HepG2 (cell line): ENCODE results near the gene PRKAB1. TPM values are rescaled to one million over a fixed set of nuclear protein-coding genes. Genes with fewer than 3 reads are reported as not detected.
A peak's percentile ranks its signal among the peaks of the same experiment; 100 is the strongest.

ENCODE experiments used
- ATAC-seq: fragments of 200-7000 bp; cut with Tn5 transposase; 3 replicates; pipeline ENCODE4 v1.9.1; 2020; ENCODE audit warnings: mild to moderate bottlenecking, moderate library complexity
- BruUV-seq: library from RNA; stranded (reverse); fragments of 400-500 nt; replicated peaks from 2 replicates; lab custom pipeline; 2021; lab: Mats Ljungman, UMichigan
- CTCF ChIA-PET: fragments of 300-600 bp; formaldehyde crosslinking; extraction: SDS; loops from one replicate; lab custom pipeline; 2021; ENCODE audit warnings: low total read pairs, inconsistent platforms, low intra/inter-chr PET ratio; lab: Yijun Ruan, JAX
- POLR2A ChIA-PET: fragments of 350-600 bp; sonication (Branson Sonifier 250); formaldehyde crosslinking; loops from one replicate; lab custom pipeline; 2020; ENCODE audit warnings: antibody characterized with exemption, inconsistent platforms; lab: Yijun Ruan, JAX
- DNase-seq: peaks from one replicate; pipeline ENCODE4 v3.0.0-alpha.2; 2015; ENCODE audit warnings: low spot score
- FAIRE-seq: peaks from 3 replicates; lab custom pipeline; 2011; peaks lifted over from hg19 to GRCh38; lab: Jason Lieb, UNC
- H2AFZ ChIP-seq: one replicate; pipeline ENCODE4 v1.6.1; 2011; ENCODE audit warnings: low read length, inconsistent platforms
- H3K27ac ChIP-seq: fragments of 300-600 bp; 3 replicates; pipeline ENCODE4 v1.8.0; 2011; ENCODE audit warnings: mixed run types, mild to moderate bottlenecking, mixed read lengths, low read length, inconsistent platforms; ENCODE audit not compliant: insufficient read depth; ENCODE audit errors: extremely low read length
- H3K27me3 ChIP-seq, 2 experiments: fragments of 200-600 bp in 1 of 2; 2 replicates in 1 of 2; 3 replicates in 1 of 2; pipeline versions ENCODE4 v1.6.0 to v1.8.0; 2011; ENCODE audit warnings: low read length in 2 of 2, mild to moderate bottlenecking in 2 of 2, moderate library complexity in 2 of 2, inconsistent platforms in 1 of 2; ENCODE audit not compliant: insufficient read depth in 2 of 2, control insufficient read depth in 1 of 2
- H3K36me3 ChIP-seq, 2 experiments: fragments of 200-600 bp in 1 of 2; replicated peaks in 1 of 2; 2 replicates in 1 of 2; 3 replicates in 1 of 2; pipeline versions ENCODE4 v1.5.1 to v1.8.0; 2011; ENCODE audit warnings: low read length in 2 of 2, inconsistent platforms in 1 of 2; ENCODE audit not compliant: insufficient read depth in 2 of 2, control insufficient read depth in 1 of 2
- H3K4me1 ChIP-seq: 2 replicates; pipeline ENCODE4 v1.5.1; 2012; ENCODE audit warnings: low read length, inconsistent platforms; ENCODE audit not compliant: insufficient read depth
- H3K4me2 ChIP-seq: 2 replicates; pipeline ENCODE4 v1.6.0; 2011; ENCODE audit warnings: low read depth, low read length, inconsistent platforms
- H3K4me3 ChIP-seq, 3 experiments: fragments of 200-600 bp in 1 of 3; sonication (generic), shearing (Covaris generic) in 1 of 3; replicated peaks in 1 of 3; 2 replicates each; pipeline ENCODE4 v1.5.1; 2011 to 2016; ENCODE audit warnings: low read length in 3 of 3, inconsistent platforms in 2 of 3, low read depth in 2 of 3, mild to moderate bottlenecking in 2 of 3, control low read depth in 1 of 3, mixed read lengths in 1 of 3; ENCODE audit not compliant: insufficient read depth in 1 of 3
- H3K79me2 ChIP-seq: one replicate; pipeline ENCODE4 v1.6.1; 2011; ENCODE audit warnings: low read length, inconsistent platforms; ENCODE audit not compliant: insufficient read depth
- H3K9ac ChIP-seq: 2 replicates; pipeline ENCODE4 v1.6.0; 2011; ENCODE audit warnings: mild to moderate bottlenecking, low read depth, low read length, inconsistent platforms; ENCODE audit not compliant: insufficient read depth
- H3K9me3 ChIP-seq: 2 replicates; pipeline ENCODE4 v1.5.1; 2012; ENCODE audit warnings: mild to moderate bottlenecking, low read length
- H4K20me1 ChIP-seq: 2 replicates; pipeline ENCODE4 v1.6.0; 2011; ENCODE audit warnings: inconsistent platforms, mild to moderate bottlenecking, low read length, moderate library complexity; ENCODE audit not compliant: insufficient read depth
- AKAP8 ChIP-seq: sonication (generic); formaldehyde crosslinking; IDR thresholded peaks from 2 replicates; pipeline ENCODE4 v1.5.1; 2020; ENCODE audit warnings: mild to moderate bottlenecking, missing genetic modification reagents
- CC2D1A ChIP-seq: sonication (generic); formaldehyde crosslinking; IDR thresholded peaks from 2 replicates; pipeline ENCODE4 v1.8.1; 2023; ENCODE audit warnings: mild to moderate bottlenecking, missing genetic modification reagents
- HOXA9 ChIP-seq: sonication (generic); formaldehyde crosslinking; IDR thresholded peaks from 2 replicates; pipeline ENCODE4 v1.8.1; 2022; ENCODE audit warnings: missing genetic modification reagents, mild to moderate bottlenecking, moderate library complexity, borderline replicate concordance
- ZNF556 ChIP-seq: sonication (generic); formaldehyde crosslinking; IDR thresholded peaks from 2 replicates; pipeline ENCODE4 v1.4.0; 2020; ENCODE audit warnings: mild to moderate bottlenecking, missing genetic modification reagents, borderline replicate concordance
- ZNF564 ChIP-seq: sonication (generic); formaldehyde crosslinking; IDR thresholded peaks from 2 replicates; pipeline ENCODE4 v1.8.1; 2023; ENCODE audit warnings: mild to moderate bottlenecking, missing genetic modification reagents
- WGBS: methylation state at CpG from one replicate; pipeline ENCODE4 v1.1.6; 2017; ENCODE audit warnings: low lambda C conversion rate; 5-methylcytosine and 5-hydroxymethylcytosine counted together
- in situ Hi-C: cut with HindIII; loops from 2 replicates; pipeline ENCODE4 v1.10.0; 2017; ENCODE audit warnings: low pct_unique_long_range_greater_than_20kb; ENCODE audit not compliant: extremely low pct_ligation_motif_present
- intact Hi-C: fragments of 100-400 bp; cut with micrococcal nuclease; formaldehyde crosslinking; loops from one replicate; pipeline ENCODE4 v1.10.0; 2022; ENCODE audit not compliant: unreplicated experiment
- polyA plus RNA-seq, 8 experiments: library from polyadenylated mRNA; depleted of rRNA in 3 of 8; stranded (reverse) in 7 of 8; unstranded in 1 of 8; fragments of >200 nt; fragmentation: Illumina TruSeq in 4 of 8; extraction: Trizol in 4 of 8; gene quantifications; 2 replicates each; pipeline versions ENCODE4 v1.2.1 to v1.2.3, GENCODE V29; 2011 to 2016; ENCODE audit warnings: low read depth in 4 of 8, missing spikeins in 1 of 8, mixed read lengths in 1 of 8; ENCODE audit not compliant: insufficient read depth in 1 of 8
- total RNA-seq, 5 experiments: library from RNA; depleted of rRNA; stranded (reverse); fragments of >200 nt; fragmentation: Illumina TruSeq; extraction: Trizol; gene quantifications; 2 replicates each; pipeline ENCODE4 v1.2.3, GENCODE V29; 2016; ENCODE audit warnings: low read depth in 1 of 5
- TF ChIP-seq, protein P1 (sequence below): sonication (generic); formaldehyde crosslinking; IDR thresholded peaks from 2 replicates; pipeline ENCODE4 v1.9.0; 2021; ENCODE audit warnings: missing genetic modification reagents, mild to moderate bottlenecking, borderline replicate concordance
- TF ChIP-seq, protein P2 (sequence below): IDR thresholded peaks from 2 replicates; pipeline ENCODE4 v1.6.1; 2016; ENCODE audit warnings: missing compliant biosample characterization, missing genetic modification reagents, borderline replicate concordance
- TF ChIP-seq, protein P3 (sequence below): sonication (generic); formaldehyde crosslinking; IDR thresholded peaks from 2 replicates; pipeline ENCODE4 v1.5.0; 2020; ENCODE audit warnings: missing genetic modification reagents

The PRKAB1 gene
- total and polyA plus RNA-seq, 2 of the 13 experiments (the other 11 are each of a cell fraction or from before 2014, with no cell fraction given) = 28.4 to 35.5 TPM

DNA sequence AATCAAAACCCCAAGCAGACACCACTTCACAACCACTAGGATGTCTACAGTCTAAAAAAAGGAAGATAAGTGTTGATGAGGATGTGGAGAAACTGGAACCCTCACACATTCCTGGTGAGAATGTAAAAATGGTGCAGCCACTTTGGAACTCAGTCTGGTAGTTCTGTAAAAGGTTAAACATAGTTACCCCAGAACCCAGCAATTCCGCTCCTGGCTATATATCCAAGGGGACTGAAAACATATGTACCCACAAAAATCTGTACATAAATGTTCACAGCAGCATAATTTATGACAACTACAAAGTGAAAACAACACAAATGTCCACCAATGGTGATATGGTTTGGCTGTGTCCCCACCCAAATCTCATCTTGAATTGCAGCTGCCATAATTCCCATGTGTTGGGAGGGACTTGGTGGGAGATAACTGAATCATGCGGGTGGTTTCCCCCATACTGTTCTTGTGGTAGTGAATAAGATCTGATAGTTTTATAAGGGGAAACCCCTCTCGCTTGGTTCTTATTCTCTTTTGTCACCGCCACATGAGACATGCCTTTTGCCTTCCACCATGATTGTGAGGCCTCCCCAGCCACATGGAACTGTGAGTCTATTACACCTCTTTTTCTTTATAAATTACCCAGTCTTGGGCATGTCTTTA is 46.8 kb downstream of the PRKAB1 start:
- DNase-seq (no peak), ATAC-seq (no peak), FAIRE-seq (no peak)
- Histone ChIP-seq H2AFZ (no peak overlapping the region), H3K36me3 (peaks cover 12 to 49% of the 10 kb centered on the region in 2 experiments)
- intact Hi-C loops = no loop called here
- TF ChIP-seq HOXA9 (CRISPR knock-in tag) (no peak), ZNF556 (CRISPR knock-in tag) (no peak)
- TF ChIP-seq, all 625 proteins: peak for 0
- Histone ChIP-seq H3K79me2 (no peaks in the 10 kb centered on the region), H3K4me3 (no peak overlapping the region), H3K27me3 (no peaks in the 10 kb centered on the region), H3K9me3 (no peaks in the 10 kb centered on the region), H4K20me1 (no peaks in the 10 kb centered on the region; the same call in 1 of the 2 replicates), H3K9ac (no peak overlapping the region), H3K27ac (no peak overlapping the region), H3K4me1 (peaks cover 17% of the 10 kb centered on the region), H3K4me2 (no peak overlapping the region)
- in situ Hi-C loops = no loop called here
- ChIA-PET POLR2A (no interaction called here), CTCF (no interaction called here)
- no TSS peak for BruUV-seq
- WGBS = 92% methylated on average over 4 of the region's 4 CpGs

DNA sequence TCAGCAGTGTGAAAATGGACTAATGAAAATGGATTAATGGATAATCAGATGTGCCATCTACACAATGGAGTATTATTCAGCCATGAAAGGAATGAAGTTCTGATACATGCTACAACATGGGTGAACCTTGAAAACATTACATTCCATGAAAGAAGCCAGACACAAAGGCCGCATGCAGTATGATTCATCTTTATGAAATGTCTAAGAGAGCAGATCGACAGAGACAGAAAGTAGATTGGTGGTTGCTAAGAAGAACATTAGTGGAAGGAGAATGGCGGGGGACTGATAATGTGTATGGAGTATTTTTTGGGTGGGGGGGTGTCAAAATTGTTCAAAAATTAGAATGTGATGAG is 47.3 kb downstream of the PRKAB1 start:
- ATAC-seq (no peak), FAIRE-seq (no peak), DNase-seq (peak; percentile 6)
- H3K4me1 ChIP-seq = peaks cover 17% of the 10 kb centered on the region
- H4K20me1 ChIP-seq = no peaks in the 10 kb centered on the region; the same call in 1 of the 2 replicates
- in situ Hi-C loops = no loop called here
- no peak overlapping the region for H3K4me3 ChIP-seq
- H3K36me3 ChIP-seq = peaks cover 10 to 47% of the 10 kb centered on the region in 2 experiments
- H3K27me3 ChIP-seq = no peaks in the 10 kb centered on the region
- no peaks in the 10 kb centered on the region for H3K9me3 ChIP-seq
- no peaks in the 10 kb centered on the region for H3K79me2 ChIP-seq
- intact Hi-C loops = no loop called here
- 93% methylated on average over 3 of the region's 3 CpGs for WGBS
- no peak overlapping the region for H3K9ac ChIP-seq
- POLR2A ChIA-PET = no interaction called here
- no TSS peak for BruUV-seq
- H3K27ac ChIP-seq = no peak overlapping the region
- CTCF ChIA-PET = no interaction called here
- no peak overlapping the region for H2AFZ ChIP-seq
- TF ChIP-seq ZNF564 (CRISPR knock-in tag) = no peak
- TF ChIP-seq, protein P1, sequence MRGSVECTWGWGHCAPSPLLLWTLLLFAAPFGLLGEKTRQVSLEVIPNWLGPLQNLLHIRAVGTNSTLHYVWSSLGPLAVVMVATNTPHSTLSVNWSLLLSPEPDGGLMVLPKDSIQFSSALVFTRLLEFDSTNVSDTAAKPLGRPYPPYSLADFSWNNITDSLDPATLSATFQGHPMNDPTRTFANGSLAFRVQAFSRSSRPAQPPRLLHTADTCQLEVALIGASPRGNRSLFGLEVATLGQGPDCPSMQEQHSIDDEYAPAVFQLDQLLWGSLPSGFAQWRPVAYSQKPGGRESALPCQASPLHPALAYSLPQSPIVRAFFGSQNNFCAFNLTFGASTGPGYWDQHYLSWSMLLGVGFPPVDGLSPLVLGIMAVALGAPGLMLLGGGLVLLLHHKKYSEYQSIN (CRISPR knock-in tag) = no peak
- TF ChIP-seq, protein P2, sequence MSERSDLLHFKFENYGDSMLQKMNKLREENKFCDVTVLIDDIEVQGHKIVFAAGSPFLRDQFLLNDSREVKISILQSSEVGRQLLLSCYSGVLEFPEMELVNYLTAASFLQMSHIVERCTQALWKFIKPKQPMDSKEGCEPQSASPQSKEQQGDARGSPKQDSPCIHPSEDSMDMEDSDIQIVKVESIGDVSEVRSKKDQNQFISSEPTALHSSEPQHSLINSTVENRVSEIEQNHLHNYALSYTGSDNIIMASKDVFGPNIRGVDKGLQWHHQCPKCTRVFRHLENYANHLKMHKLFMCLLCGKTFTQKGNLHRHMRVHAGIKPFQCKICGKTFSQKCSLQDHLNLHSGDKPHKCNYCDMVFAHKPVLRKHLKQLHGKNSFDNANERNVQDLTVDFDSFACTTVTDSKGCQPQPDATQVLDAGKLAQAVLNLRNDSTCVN (CRISPR knock-in tag) = no peak
- no peak for TF ChIP-seq CC2D1A (CRISPR knock-in tag)
- TF ChIP-seq, protein P3, sequence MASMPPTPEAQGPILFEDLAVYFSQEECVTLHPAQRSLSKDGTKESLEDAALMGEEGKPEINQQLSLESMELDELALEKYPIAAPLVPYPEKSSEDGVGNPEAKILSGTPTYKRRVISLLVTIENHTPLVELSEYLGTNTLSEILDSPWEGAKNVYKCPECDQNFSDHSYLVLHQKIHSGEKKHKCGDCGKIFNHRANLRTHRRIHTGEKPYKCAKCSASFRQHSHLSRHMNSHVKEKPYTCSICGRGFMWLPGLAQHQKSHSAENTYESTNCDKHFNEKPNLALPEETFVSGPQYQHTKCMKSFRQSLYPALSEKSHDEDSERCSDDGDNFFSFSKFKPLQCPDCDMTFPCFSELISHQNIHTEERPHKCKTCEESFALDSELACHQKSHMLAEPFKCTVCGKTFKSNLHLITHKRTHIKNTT (CRISPR knock-in tag) = no peak
- no peak for TF ChIP-seq AKAP8
- H3K4me2 ChIP-seq = no peak overlapping the region
